K562 (cell line): ENCODE measurements around the gene MLKL. TPM values are rescaled to one million over a fixed set of nuclear protein-coding genes. Genes with fewer than 3 reads are reported as not detected.

ENCODE experiments used
- ATAC-seq: fragments of 200-7000 bp; cut with Tn5 transposase; 3 replicates; pipeline ENCODE4 v1.9.1; 2020; ENCODE audit warnings: moderate library complexity
- BruUV-seq: library from RNA; stranded (reverse); fragments of 400-500 nt; replicated peaks from 2 replicates; lab custom pipeline; 2021; lab: Mats Ljungman, UMichigan
- CTCF ChIA-PET: fragments of 300-600 bp; formaldehyde crosslinking; extraction: SDS; loops from one replicate; lab custom pipeline; 2021; ENCODE audit warnings: low intra/inter-chr PET ratio; lab: Yijun Ruan, JAX
- POLR2A ChIA-PET: fragments of 300-600, 350-650 bp; sonication (Branson Sonifier 250); formaldehyde crosslinking; extraction: SDS; loops from one replicate; lab custom pipeline; 2021; ENCODE audit warnings: antibody characterized with exemption, inconsistent platforms; lab: Yijun Ruan, JAX
- DNase-seq, 4 experiments: peaks; one replicate each; pipeline versions ENCODE4 v3.0.0 to v3.0.0-alpha.2; 2011 to 2018; ENCODE audit warnings: low spot score in 3 of 4, mixed read lengths in 3 of 4; ENCODE audit errors: extremely low read depth in 1 of 4
- FAIRE-seq: peaks from 2 replicates; lab custom pipeline; 2011; peaks lifted over from hg19 to GRCh38; lab: Jason Lieb, UNC
- H2AFZ ChIP-seq: 2 replicates; pipeline ENCODE4 v1.6.0; 2011; ENCODE audit warnings: low read depth, low read length, control low read depth, inconsistent platforms
- H3K27ac ChIP-seq: fragments of 200-600 bp; 3 replicates; pipeline ENCODE4 v1.8.0; 2011; ENCODE audit warnings: low read depth, mild to moderate bottlenecking, control low read depth, inconsistent platforms, low read length, moderate library complexity, mixed read lengths; ENCODE audit errors: extremely low read depth
- H3K27me3 ChIP-seq, 2 experiments: fragments of 300-600 bp in 1 of 2; 2 replicates in 1 of 2; 3 replicates in 1 of 2; pipeline versions ENCODE4 v1.6.0 to v1.8.0; 2011; ENCODE audit warnings: inconsistent platforms in 2 of 2, low read length in 2 of 2, mild to moderate bottlenecking in 1 of 2, mixed read lengths in 1 of 2, moderate library complexity in 1 of 2; ENCODE audit not compliant: control insufficient read depth in 2 of 2, insufficient read depth in 2 of 2
- H3K36me3 ChIP-seq: fragments of 300-600 bp; 3 replicates; pipeline ENCODE4 v1.8.0; 2011; ENCODE audit warnings: mild to moderate bottlenecking, low read length, inconsistent platforms; ENCODE audit not compliant: control insufficient read depth, insufficient read depth
- H3K4me1 ChIP-seq, 2 experiments: fragments of 200-600 bp in 1 of 2; replicated peaks in 1 of 2; 2 replicates in 1 of 2; 3 replicates in 1 of 2; pipeline versions ENCODE4 v1.5.1 to v1.8.0; 2011; ENCODE audit warnings: inconsistent platforms in 2 of 2, low read length in 2 of 2, mild to moderate bottlenecking in 1 of 2, mixed read lengths in 1 of 2, moderate library complexity in 1 of 2; ENCODE audit not compliant: control insufficient read depth in 2 of 2, insufficient read depth in 2 of 2
- H3K4me2 ChIP-seq: 2 replicates; pipeline ENCODE4 v1.6.1; 2011; ENCODE audit warnings: low read length, control low read depth, inconsistent platforms, mixed read lengths; ENCODE audit not compliant: insufficient read depth
- H3K4me3 ChIP-seq: fragments of 200-600 bp; sonication (generic), shearing (Covaris generic); 2 replicates; pipeline ENCODE4 v1.5.1; 2016; ENCODE audit warnings: control low read depth, inconsistent platforms
- H3K79me2 ChIP-seq: fragments of 200-600 bp; 3 replicates; pipeline ENCODE4 v1.8.0; 2011; ENCODE audit warnings: low read length, inconsistent platforms; ENCODE audit not compliant: control insufficient read depth, insufficient read depth
- H3K9ac ChIP-seq, 2 experiments: 2 replicates each; pipeline versions ENCODE4 v1.6.0 to v1.6.1; 2011; ENCODE audit warnings: low read depth in 2 of 2, low read length in 2 of 2, control low read depth in 1 of 2, inconsistent platforms in 1 of 2, mild to moderate bottlenecking in 1 of 2, mixed read lengths in 1 of 2; ENCODE audit not compliant: insufficient read depth in 1 of 2
- H3K9me1 ChIP-seq: one replicate; pipeline ENCODE4 v1.6.0; 2011; ENCODE audit warnings: inconsistent platforms, mild to moderate bottlenecking, low read length, moderate library complexity; ENCODE audit not compliant: control insufficient read depth, insufficient read depth
- H3K9me3 ChIP-seq: replicated peaks from 2 replicates; pipeline ENCODE4 v1.5.1; 2011; ENCODE audit warnings: low read depth, low read length, inconsistent platforms; ENCODE audit not compliant: control insufficient read depth, insufficient read depth
- H4K20me1 ChIP-seq: replicated peaks from 2 replicates; pipeline ENCODE4 v1.6.1; 2011; ENCODE audit warnings: low read length, inconsistent platforms, mixed read lengths; ENCODE audit not compliant: control insufficient read depth, insufficient read depth
- ATF1 ChIP-seq, 2 experiments: fragments of 450-650 bp in 1 of 2; IDR thresholded peaks; 2 replicates each; pipeline ENCODE4 v1.6.1; 2016; ENCODE audit warnings: missing compliant biosample characterization in 1 of 2, missing genetic modification characterization in 1 of 2
- BCL6 ChIP-seq: fragments of 250-450 bp; sonication (Bioruptor Pico); IDR thresholded peaks from 2 replicates; pipeline ENCODE4 v1.4.0; 2020
- E2F3 ChIP-seq: fragments of 250-450 bp; sonication (Bioruptor Pico); IDR thresholded peaks from 2 replicates; pipeline ENCODE4 v1.4.0; 2020; ENCODE audit warnings: mild to moderate bottlenecking
- NFIC ChIP-seq: fragments of 450-650 bp; IDR thresholded peaks from 2 replicates; pipeline ENCODE4 v1.6.1; 2017; ENCODE audit warnings: mild to moderate bottlenecking, inconsistent platforms
- PML ChIP-seq: IDR thresholded peaks from 2 replicates; pipeline ENCODE4 v1.6.1; 2012; ENCODE audit warnings: low read length, inconsistent platforms
- THRAP3 ChIP-seq: fragments of 450-650 bp; IDR thresholded peaks from 2 replicates; pipeline ENCODE4 v1.6.1; 2016; ENCODE audit warnings: mild to moderate bottlenecking, inconsistent platforms, borderline replicate concordance
- ZBTB7A ChIP-seq: IDR thresholded peaks from 2 replicates; pipeline ENCODE4 v1.6.1; 2011; ENCODE audit warnings: low read depth, mild to moderate bottlenecking, low read length, moderate library complexity, borderline replicate concordance; ENCODE audit not compliant: control insufficient read depth
- WGBS: fragments of 100-300 bp; shearing (Covaris generic); methylation state at CpG from one replicate; pipeline ENCODE4 v1.1.6; 2016; ENCODE audit warnings: low coverage, mixed read lengths; ENCODE audit not compliant: insufficient coverage; ENCODE audit errors: missing lambda C conversion rate; 5-methylcytosine and 5-hydroxymethylcytosine counted together
- in situ Hi-C: fragments of 300-500 bp; cut with MboI; formaldehyde crosslinking; loops from 4 replicates; pipeline ENCODE4 v1.15.0; 2018; ENCODE audit warnings: inconsistent platforms, mixed read lengths
- intact Hi-C: fragments of 100-400 bp; cut with micrococcal nuclease; formaldehyde crosslinking; loops from 2 replicates; pipeline ENCODE4 v1.14.2; 2022
- polyA plus RNA-seq, 8 experiments: library from polyadenylated mRNA; depleted of rRNA in 4 of 8; stranded (reverse) in 5 of 8; unstranded in 3 of 8; fragments of >200 nt; fragmentation: Nextera tagmentation in 2 of 8; fragmentation: Illumina TruSeq in 1 of 8; extraction: Ambion mirVana in 2 of 8; extraction: Trizol in 1 of 8; gene quantifications; 2 replicates each; pipeline versions ENCODE4 v1.2.1 to v1.2.3, GENCODE V29; 2011 to 2014; ENCODE audit warnings: inconsistent platforms in 1 of 8, missing spikeins in 1 of 8
- total RNA-seq, 7 experiments: library from RNA; depleted of rRNA in 6 of 7; stranded (reverse); fragments of >200 nt in 6 of 7; fragmentation: Illumina TruSeq in 2 of 7; extraction: Trizol in 2 of 7; gene quantifications; 2 replicates each; pipeline versions ENCODE4 v1.2.1 to v1.2.3, GENCODE V29; 2011 to 2021; ENCODE audit warnings: low replicate concordance in 1 of 7
- TF ChIP-seq, protein P1 (sequence below): fragments of 450-650 bp; IDR thresholded peaks from 2 replicates; pipeline ENCODE4 v1.6.1; 2016; ENCODE audit warnings: low read depth

The MLKL gene
- total and polyA plus RNA-seq, 9 of the 15 experiments (the other 6 are each of a cell fraction or from before 2014, with no cell fraction given): 1.6 to 6.1 (median 4.8) TPM

DNA sequence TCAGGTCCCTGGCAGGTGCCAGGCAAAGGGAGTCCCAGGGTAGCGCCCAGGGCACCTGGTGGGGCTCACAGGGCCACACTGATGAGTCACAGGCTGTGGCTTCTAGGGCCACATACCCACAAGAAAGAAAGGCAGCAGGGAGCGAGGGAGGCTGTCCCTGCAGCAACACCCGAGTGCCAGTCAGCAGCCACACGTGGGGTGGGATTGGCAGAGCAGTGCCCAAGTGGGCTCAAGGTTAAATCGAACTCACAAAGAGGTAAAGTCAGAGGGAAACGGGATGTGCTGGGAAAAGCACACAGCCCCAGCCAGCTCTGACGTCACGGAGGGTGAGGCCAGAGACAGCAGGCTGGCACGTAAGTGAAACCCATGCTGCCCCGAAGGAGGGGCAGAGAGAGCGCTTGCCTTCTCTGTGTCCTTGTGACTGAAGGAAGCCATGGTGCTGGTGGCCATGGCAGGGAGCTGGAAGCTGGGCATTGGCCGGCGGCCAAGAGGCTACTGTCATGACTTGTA is 40.2 kb upstream of the MLKL start:
- Histone ChIP-seq H3K9me1 (no peaks in the 10 kb centered on the region), H3K4me2 (no peak overlapping the region), H2AFZ (no peak overlapping the region), H3K4me3 (no peak overlapping the region), H4K20me1 (no peaks in the 10 kb centered on the region; the same call in 1 of the 2 replicates), H3K9ac (no peak overlapping the region), H3K36me3 (no peaks in the 10 kb centered on the region), H3K79me2 (no peaks in the 10 kb centered on the region), H3K27me3 (peaks cover 6 to 51% of the 10 kb centered on the region in 2 experiments; a peak in 4 of 5 replicates), H3K27ac (no peak overlapping the region), H3K9me3 (no peaks in the 10 kb centered on the region), H3K4me1 (peaks cover 14 to 30% of the 10 kb centered on the region in 2 experiments; a peak in 4 of 5 replicates)
- POLR2A ChIA-PET: no interaction called here
- in situ Hi-C loops (no loop called here), intact Hi-C loops (no loop called here)
- no peak for FAIRE-seq
- ATAC-seq: no peak
- no peak for TF ChIP-seq ATF1 (CRISPR knock-in tag; IDR thresholded peaks at IDR 0.05)
- peak; percentile 36; the same call in 1 of the 2 replicates for TF ChIP-seq ATF1 (tag; IDR thresholded peaks at IDR 0.05)
- peak; percentile 71 for TF ChIP-seq NFIC
- no peak for TF ChIP-seq PML
- no TSS peak for BruUV-seq
- CTCF ChIA-PET: no interaction called here
- WGBS: 34% methylated on average over 13 of the region's 13 CpGs
- DNase-seq: no peak

DNA sequence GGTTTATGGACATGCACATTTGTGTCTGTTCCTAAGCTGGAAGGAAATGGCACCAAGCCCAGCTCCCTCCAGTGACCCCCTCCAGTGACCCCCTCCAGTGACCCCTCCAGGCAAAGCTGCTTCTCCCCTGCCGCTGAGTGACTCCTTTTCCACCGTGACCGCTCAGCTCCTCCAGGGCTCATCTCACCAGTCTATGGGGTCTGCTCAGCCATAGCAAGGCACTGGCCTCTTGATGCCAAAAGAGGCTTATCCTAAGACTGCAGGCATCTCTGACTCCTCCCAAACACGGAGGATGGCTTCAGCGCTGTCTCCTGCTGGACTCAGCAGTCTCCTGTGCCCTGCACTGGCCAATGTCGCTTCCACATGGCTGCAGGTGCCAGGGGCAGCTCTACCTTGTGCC is 38.6 kb upstream of the MLKL start:
- ChIA-PET POLR2A (interaction anchor here (0.5 to 1.9 kb wide), 5 partner anchors 8 to 108 kb away, joined by 3 to 5 read pairs (median 3); partner anchors contain the start of gene FA2H), CTCF (no interaction called here)
- no TSS peak for BruUV-seq
- H4K20me1 ChIP-seq: no peaks in the 10 kb centered on the region; the same call in 1 of the 2 replicates
- in situ Hi-C loops: no loop called here
- no peak overlapping the region for H3K27ac ChIP-seq
- intact Hi-C loops: no loop called here
- H3K4me2 ChIP-seq: no peak overlapping the region
- WGBS: 8% methylated on average over 6 of the region's 6 CpGs
- H3K9me1 ChIP-seq: no peaks in the 10 kb centered on the region
- ATAC-seq (no peak), FAIRE-seq (no peak), DNase-seq (no peak)
- peak overlapping the region in 1 of 2 experiments; percentile 63; a peak in 2 of 4 replicates for H3K9ac ChIP-seq
- H3K9me3 ChIP-seq: no peaks in the 10 kb centered on the region
- H2AFZ ChIP-seq: no peak overlapping the region
- peaks cover 14 to 38% of the 10 kb centered on the region in 2 experiments; a peak in 4 of 5 replicates for H3K4me1 ChIP-seq
- no peaks in the 10 kb centered on the region for H3K79me2 ChIP-seq
- H3K27me3 ChIP-seq: peaks cover 10 to 56% of the 10 kb centered on the region in 2 experiments; a peak in 4 of 5 replicates
- H3K4me3 ChIP-seq: no peak overlapping the region
- no peaks in the 10 kb centered on the region for H3K36me3 ChIP-seq
- TF ChIP-seq THRAP3: no peak
- no peak for TF ChIP-seq E2F3
- TF ChIP-seq ZBTB7A: no peak
- TF ChIP-seq, protein P1, sequence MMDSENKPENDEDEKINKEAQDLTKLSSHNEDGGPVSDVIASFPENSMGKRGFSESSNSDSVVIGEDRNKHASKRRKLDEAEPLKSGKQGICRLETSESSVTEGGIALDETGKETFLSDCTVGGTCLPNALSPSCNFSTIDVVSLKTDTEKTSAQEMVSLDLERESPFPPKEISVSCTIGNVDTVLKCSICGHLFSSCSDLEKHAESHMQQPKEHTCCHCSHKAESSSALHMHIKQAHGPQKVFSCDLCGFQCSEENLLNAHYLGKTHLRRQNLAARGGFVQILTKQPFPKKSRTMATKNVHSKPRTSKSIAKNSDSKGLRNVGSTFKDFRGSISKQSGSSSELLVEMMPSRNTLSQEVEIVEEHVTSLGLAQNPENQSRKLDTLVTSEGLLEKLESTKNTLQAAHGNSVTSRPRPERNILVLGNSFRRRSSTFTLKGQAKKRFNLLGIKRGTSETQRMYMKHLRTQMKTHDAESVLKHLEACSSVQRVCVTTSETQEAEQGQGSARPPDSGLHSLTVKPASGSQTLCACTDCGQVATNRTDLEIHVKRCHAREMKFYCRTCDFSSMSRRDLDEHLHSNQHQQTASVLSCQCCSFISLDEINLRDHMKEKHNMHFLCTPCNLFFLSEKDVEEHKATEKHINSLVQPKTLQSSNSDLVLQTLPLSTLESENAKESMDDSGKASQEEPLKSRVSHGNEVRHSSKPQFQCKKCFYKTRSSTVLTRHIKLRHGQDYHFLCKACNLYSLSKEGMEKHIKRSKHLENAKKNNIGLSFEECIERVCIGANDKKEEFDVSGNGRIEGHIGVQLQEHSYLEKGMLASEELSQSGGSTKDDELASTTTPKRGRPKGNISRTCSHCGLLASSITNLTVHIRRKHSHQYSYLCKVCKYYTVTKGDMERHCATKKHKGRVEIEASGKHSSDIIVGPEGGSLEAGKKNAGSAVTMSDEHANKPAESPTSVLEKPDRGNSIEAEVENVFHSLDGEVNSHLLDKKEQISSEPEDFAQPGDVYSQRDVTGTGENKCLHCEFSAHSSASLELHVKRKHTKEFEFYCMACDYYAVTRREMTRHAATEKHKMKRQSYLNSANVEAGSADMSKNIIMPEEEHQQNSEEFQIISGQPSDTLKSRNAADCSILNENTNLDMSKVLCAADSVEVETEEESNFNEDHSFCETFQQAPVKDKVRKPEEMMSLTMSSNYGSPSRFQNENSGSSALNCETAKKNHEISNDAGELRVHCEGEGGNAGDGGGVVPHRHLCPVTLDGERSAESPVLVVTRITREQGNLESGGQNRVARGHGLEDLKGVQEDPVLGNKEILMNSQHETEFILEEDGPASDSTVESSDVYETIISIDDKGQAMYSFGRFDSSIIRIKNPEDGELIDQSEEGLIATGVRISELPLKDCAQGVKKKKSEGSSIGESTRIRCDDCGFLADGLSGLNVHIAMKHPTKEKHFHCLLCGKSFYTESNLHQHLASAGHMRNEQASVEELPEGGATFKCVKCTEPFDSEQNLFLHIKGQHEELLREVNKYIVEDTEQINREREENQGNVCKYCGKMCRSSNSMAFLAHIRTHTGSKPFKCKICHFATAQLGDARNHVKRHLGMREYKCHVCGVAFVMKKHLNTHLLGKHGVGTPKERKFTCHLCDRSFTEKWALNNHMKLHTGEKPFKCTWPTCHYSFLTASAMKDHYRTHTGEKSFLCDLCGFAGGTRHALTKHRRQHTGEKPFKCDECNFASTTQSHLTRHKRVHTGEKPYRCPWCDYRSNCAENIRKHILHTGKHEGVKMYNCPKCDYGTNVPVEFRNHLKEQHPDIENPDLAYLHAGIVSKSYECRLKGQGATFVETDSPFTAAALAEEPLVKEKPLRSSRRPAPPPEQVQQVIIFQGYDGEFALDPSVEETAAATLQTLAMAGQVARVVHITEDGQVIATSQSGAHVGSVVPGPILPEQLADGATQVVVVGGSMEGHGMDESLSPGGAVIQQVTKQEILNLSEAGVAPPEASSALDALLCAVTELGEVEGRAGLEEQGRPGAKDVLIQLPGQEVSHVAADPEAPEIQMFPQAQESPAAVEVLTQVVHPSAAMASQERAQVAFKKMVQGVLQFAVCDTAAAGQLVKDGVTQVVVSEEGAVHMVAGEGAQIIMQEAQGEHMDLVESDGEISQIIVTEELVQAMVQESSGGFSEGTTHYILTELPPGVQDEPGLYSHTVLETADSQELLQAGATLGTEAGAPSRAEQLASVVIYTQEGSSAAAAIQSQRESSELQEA: no peak
- TF ChIP-seq BCL6 (CRISPR knock-in tag): no peak
